HG02938 (cell line): Measurements from ENCODE around the gene TRPV6.
A peak's percentile ranks its signal among the peaks of the same experiment; 100 is the strongest.

Source experiments
- ATAC-seq: cut with Tn5 transposase; IDR thresholded peaks from one replicate; pipeline ENCODE4 v1.9.1; 2021; ENCODE audit warnings: mild to moderate bottlenecking, moderate library complexity; ENCODE audit not compliant: unreplicated experiment

TRPV6 gene

DNA sequence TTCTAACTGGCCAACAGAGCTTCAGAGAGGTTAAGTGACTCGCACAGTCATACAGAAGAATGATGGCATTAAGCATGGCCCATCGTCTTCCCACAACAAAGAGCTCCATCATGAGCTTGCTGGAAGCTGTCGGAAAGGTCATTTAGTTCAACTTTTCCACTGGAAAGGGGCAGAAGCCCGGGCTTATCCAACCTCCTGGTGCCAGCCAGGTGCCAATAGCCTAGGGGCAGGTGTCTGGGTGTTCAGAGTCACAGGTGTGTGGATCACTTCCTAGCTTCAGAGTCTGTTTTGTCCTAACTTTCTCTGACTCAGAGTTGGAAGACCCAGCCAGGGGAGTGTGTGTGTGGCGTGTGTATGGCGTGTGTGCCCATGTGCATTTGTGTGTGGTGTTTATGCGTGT, 1.3 kb upstream of the TRPV6 start:
- no peak for ATAC-seq

DNA sequence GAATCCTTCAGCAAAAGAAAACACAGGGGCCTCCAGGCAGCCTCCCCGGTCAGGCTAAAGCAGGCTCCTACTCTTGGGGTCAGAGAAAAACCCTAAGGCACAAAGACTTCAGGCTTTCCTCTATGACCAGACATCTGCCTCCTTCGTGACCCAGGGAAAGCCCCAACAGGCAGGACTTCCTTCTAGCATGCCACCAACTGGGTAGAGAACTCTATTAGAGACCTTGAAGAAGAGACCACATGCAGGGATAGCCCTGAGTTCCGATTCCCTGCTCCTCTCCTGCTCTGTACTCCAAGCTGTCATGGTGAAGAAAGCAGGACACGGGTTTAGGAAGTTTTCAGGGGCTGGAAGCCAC, 1.3 kb downstream of the TRPV6 start:
- ATAC-seq, result no peak

DNA sequence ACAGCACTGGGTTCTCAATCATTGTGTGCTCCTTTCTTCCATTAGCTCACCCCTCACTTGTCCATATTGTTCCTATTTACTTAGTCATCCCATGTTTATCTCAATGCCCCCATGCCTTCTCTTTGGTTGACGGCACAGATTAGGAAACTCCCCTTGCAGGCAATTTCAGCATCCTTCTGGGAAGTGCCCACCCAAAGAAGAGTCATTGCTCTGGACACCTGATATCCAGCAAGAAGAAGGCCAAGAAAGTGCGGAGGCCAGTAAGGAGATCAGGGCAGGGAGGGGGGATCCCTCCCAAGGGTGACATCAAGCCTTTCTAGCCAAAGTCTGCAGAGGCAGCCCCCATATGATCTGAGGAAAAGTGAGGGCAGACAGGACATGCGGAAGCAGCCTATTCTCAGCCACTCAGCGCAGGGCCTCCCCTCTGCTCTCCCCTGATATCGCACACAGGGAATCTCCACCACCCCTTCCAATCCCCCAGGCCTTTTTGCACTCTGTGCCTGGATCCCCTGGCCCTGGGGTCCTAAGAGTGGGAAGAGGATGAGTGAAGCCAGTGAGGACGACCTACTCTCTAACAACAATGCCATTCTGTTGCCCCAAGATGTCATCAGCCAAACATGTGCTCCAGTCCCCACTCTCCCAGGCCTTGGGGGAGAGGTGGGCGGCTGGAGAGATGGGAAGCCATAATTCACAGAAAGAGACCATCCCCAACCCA, 1.8 kb downstream of the TRPV6 start:
- no peak for ATAC-seq

DNA sequence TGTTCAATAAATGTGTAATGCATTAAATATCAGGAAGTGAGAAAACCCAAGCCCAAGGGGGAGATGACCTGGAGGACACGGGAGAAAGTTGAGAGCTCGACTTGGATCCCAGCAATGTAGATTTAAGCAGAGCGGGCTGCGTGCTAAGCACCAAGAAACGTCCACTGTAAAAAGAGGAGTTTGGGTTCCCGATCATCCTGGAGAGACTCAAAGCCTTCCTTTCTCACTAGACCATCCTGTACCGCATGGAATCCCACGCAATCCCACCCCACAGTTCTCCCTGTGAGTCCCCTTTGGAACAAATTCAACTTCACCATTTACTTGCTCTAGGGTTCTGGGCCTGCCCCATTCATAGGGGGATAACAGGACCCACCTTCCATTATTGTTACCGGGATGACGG, 2.4 kb downstream of the TRPV6 start:
- ATAC-seq, result no peak

DNA sequence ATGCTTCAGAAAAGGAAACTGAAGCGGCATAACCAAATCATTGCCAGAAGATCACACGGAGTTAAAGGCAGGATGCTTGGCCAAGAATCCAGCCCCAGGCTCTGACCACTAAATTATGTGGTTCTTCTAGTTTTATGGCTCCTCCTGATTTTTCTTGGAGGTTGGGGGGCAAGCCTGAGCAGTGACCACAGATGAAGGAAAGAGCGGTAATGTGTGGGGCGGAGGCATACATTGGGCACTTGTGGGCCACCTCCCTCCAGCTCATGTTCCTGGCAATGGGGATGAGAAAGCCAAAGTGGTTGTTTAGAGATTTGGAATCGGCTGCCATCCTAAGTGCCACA, 3.2 kb downstream of the TRPV6 start:
- ATAC-seq, result no peak

DNA sequence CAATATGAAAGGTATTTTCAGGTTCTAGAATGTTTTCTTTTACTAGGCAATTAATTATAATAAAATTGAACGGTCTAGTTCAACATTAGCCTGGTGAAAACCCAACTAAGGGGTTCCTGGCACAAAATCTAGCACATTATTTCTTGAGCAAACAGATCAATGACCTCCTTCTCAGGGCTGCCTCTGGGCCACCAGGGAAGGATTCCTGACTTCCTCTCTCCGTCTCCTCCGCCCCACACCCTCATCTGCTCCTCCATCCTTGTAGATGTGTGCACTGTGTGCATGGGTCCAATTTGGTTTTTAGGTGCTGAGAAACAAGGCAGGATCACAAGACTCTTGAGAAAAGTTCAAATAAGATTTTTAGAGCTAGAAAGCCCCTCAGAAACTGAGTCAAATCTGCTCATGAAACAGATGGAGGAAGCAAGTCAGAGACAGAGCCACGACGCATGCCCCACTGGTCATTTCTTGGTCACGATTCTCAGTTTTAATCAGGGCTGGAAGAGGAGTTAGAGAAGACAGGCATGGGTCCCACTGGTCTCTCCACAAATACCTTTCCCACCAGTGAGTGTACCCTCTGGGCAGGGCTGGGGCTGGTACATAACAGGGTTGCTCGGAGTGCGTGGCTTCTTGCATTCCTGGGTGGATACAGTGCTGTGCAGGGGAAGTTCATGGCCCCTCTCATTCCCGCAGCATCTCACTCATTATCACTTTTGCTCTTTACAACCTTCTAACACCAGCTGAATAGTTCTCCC, 3.8 kb downstream of the TRPV6 start:
- ATAC-seq, result no peak

DNA sequence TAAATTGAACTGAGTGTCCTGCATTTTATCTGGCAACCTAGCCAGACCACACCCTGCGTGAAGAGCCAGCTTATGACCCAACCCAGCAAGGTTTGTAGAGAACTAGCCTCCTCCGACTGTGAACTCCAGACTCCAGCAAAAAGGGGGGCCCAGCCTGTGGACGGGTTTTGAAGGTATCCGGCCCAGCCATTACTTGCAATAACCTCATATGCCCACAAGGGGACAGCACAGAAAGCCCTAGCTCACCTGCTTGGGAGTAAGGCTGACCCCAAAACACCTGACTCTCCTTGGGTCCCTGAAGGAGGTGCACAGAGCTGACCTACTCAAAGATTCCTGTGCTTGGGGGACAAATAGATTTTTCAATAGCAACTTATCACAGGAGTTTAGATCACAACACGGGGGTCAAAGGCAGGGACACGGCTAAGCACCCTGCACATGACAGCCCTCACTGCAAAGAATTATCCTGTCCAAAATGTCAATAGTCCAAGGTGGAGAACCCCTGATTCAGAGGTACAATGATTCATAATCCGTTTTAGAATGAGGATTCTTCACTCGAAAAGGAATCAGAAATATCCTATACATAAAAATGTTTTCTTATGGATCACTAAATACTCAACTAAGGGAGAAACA, 4.6 kb downstream of the TRPV6 start:
- ATAC-seq, result peak; percentile 80

DNA sequence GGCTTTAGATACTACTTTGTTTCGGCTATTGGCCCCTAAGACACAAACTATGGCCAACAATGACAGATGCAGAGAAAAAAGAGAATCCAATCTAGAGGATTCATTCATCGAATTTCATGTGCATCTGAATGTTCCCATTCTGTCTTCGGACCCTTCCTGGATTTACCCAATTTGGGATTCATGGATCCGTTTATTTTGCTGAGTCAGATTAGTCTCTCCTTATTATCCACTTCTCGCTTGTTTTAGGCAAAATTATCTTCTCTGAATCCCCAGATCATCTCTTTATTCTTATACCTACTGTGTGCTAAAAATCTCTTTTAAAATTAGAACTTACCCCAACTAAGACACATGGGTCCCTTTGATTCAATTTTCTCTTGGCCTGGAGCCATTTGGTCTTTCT, 6.5 kb downstream of the TRPV6 start:
- ATAC-seq, result no peak

DNA sequence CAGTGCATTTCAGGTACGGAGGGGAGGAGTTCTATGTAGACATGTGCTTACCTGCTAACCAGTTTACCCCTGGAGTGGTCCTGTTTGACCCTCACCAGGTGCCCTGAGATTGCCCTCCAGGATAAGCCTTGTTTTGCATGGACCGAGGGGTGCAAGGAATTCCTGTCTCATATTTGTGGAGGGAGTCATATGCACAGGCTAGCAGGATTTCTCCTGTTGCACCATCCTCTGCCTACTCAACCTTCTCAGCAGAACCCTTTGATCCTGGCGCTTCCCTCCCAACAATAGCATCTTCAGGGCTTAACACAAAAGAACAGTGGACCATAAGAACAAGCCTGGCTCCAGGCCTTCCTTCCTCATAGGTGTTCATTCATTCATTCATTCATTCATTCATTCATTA, 7.2 kb downstream of the TRPV6 start:
- no peak for ATAC-seq

DNA sequence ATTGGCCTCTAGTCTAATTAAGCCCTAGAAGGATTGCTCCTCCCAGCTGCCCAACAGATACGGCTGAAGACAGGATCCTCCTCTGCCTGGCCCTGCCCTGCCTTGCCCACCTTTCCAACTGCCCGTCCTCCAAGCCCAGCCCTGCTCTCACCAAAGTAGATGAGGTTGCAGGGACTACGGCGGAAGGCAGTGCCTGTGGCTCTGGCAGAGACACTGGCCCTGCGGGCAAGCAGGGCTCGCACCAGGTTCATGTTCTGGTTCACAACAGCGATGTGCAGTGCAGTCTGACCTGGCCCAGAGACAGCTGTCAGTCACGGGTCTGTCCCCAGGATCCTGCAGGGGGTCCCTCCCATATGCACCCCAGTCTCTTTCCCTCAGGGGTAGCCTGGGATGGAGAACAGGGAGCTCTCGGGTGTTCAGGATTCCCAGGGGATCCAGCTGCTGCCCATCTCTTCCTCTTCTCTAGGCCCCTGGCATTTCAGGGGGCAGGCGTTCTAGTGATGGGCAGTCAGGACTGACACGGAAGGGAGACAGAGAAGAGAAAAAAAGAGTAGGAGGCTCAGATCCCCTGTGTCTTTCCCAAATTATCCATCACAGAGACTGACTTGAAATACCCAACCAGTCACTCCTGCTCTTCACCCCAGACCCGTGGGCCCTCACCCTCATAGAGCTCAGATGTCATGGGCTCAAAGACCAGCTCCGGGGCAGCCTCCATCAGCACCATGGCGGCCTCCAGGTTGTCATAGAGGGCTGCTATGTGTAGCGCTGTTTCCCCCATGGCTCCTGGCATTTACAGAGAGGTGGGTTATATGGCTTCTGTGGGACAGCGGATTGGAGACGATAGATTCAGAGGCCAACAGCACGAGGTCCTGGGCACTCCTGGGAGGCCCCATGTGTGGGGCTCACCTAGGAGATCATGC, 8.3 kb downstream of the TRPV6 start:
- ATAC-seq, result no peak

DNA sequence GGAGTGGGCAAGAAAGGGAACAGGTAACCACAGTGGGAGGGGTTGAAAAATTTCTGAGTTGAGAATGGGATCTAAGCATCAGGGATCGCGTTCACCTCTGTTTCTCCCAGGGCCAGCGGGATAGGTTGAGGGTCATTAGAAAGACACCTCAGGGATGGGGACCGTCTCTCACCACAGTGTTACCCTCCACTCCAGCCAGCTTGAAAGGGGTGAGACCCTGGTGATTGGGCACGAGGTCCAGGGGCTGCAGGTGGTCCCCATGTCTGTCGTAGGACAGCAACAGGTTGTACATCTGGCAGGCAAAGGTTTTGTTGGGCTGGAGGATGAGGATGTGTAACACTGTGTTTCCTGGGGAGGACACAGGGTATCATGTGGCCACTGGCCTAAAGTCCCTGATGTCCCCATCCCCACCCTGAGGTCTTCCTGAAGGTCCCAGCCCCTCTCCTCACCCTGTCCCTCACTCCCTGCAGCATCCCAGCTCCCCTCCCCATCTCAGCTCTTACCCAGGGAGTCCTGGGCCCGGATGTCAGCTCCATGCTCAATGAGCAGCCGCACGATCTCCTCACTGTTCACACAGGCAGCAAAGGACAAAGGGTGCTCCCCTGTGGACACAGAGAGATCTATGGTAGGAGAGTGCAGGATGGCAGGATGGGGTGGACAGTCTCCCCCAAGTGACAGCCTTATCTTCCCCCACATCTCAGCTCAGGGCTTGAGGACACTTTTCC, 9.1 kb downstream of the TRPV6 start:
- ATAC-seq, result no peak

DNA sequence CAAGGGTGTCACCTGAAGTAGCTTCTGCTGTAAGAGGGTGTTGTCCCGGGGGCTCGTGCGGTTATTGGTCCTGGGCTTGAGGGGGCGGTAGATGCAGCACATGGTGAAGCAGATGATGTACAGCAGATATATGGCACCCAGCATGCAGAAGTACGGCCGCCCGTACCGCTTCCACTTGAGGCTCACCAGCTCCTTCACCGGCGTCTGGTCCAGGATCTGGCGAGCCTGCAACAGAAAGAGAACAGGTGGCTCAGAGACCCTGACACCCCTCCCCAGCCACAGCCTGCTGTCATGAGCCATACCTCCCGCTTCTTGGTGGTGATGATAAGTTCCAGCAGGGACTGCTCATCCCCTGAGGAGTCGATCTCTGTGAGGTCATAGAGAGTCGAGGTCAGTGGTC, 10.1 kb downstream of the TRPV6 start:
- ATAC-seq, result no peak

DNA sequence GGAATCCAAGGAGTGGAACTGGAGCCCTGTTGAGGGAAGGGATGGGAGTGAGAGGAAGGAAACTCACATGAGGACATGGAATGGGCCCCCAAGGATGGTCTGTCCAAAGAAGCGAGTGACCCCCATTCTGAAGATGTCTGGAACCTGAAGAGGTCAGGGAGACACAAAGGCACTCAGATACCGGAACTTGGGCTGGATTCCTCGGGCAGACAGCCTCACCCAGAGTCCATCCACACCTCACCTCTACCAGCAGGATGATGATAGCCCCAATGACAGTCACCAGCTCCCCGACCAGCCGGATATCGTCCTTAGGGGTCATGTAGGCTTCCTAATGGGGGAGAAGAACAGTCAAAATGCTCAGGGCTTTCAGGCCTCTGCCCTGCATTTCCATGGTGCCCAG, 10.7 kb downstream of the TRPV6 start:
- no peak for ATAC-seq

DNA sequence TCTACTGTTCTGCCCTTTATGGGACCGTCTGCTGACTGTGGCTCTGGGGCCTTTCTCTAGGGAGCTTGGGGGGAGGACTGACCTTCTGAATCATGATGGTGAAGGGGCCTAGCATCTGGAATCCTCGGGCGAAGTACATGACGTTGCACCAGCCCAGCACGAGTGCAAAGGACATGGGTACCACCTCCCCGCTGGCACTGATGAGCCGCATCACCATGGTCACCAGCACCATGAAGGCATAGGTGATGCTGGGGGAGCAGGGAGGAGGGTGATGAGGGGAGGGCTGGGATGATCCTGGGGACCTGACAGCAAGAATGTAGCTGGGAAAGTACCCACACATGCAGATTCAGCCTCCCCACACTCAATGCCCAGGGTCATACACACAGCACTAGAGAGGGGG, 11.1 kb downstream of the TRPV6 start:
- no peak for ATAC-seq

DNA sequence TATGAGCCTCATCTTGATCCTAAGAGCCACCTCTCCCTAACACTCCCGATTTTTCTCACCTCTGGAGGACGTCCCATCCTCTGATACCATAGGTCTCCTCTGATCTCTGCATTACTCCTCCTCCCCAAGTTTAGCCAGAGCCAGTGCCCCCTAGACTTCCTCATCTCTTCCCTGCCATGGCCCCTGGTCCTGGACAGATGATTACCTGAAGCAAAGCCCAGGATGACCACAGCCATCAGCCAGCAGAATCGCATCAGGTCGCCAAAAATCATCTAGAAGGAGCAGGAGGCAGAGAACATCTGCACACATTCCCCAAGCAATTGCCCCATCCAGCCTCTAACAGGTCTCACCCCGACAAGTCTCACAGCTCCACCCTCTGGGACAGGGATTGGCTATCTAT, 11.7 kb downstream of the TRPV6 start:
- ATAC-seq, result no peak

DNA sequence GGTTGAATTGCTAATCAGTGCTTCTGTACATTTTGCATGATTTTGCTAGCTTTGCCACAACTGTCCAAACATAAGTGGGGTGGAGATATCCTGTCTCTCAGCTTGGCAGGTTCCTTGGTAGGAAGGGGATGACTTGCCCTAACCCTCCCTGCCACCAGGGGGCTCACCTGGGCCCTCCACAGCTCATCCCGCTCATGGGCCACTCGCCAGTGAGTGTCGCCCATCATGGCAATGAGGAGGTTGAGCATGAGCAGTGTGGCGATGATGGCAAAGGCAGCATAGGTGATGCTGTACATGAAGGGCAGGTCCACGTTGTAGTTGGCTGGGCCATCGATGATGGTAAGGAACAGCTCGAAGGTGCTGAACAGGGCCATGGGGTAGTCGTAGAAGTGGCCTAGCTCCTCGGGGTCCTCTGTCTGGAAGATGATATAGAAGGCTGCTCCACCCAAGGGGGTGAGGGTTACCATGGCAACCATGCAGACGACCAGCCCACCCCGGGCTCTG, 12.2 kb downstream of the TRPV6 start:
- peak; percentile 75 for ATAC-seq

DNA sequence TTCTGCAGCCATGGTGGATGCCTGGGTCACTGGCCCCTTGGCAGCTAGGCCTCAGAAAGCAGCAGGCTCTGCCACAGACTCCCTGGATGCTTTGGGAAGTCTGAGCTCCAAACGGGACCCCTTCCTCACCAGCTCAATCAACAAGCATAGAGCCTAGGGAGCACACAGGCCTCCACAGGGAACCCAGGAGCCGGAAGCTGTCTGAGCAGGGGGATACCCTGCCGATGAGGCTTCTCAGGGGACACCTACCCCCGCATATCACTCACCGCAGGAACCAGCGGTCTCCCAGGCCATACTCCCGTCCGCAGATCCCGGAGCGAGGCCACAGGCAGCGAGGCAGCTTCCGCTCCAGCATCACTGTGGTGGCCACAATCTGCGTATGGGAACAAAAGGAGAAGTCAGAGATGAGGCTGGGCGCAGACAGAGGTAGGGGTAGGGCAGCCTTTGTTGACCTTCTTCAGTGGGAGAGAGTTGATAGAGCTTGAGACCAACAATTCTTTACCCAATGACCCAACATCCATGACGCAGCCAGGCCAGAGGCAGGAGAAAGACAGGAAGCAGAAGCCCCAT, 13.4 kb downstream of the TRPV6 start:
- no peak for ATAC-seq

DNA sequence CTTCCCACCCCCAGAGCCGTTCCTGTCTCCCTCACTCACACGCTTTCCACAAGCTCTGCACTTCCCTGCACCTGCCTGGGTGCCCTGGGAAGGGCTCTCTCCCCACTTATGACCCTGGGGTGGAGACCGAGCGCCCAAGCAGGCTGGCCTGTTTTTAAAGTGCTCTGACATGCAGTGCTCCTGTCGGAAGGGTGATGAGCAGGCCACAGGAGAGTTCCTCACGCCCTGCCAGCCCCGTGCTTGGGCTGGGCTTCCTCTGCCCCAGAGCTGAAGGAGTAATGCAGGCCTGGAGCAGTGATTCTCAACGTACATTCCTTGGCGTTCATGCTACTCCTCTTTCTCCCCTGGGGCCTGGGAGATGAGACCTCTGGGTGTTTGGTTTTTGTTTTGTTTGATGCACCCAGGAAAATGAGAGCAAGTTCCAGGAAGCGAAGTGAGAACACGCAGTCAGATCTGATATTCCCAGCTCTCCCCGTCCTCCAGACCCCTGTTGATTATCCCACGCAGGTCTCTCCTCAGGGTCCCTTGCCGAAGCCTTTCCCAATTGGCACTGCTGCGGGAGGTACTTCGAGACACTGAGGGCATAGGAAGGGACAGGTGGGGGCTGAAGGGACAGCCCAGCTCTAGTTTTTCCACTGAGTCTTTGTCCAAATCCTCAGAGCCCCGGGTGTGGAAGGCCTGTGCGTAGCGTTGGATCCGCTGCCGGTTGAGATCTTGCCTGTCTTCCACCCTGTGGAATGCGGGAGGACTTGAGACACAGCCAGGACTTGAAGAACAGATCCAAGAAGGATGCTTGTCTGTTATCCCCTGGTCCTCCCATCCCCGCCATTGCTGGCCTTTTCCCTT, 14.1 kb downstream of the TRPV6 start:
- no peak for ATAC-seq

DNA sequence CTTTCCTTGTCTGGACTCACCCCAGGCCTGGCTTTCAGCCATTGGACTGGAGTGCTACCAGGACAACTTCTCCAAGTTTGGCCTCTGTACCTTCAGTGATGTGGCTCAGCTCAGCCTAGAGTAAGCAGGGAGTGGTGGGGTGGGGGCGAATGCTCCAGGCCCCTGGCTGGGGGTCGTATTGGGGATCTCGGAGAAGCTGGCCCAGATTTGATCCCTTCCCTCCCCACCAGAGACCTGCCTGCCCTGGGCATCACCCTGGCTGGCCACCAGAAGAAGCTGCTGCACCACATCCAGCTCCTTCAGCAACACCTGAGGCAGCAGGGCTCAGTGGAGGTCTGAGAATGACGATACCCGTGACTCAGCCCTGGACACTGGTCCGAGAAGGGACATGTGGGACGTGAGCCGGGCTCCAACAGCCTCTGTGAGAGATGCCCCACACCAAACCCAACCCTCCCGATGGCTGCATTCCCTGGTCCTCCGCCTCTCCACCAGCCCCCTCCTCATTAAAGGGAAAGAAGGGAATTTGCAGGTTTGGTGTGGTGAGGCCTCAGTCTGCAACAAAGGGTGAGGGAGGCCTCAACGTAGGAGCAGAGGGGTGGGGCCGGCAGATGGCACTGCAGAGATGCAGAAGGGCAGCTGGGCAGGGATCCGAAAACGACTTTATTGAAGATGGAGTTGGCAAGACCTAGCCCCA, 14.8 kb downstream of the TRPV6 start:
- no peak for ATAC-seq
